Jurkat, Clone E6-1 (cell line): ENCODE measurements around the gene TMEM47. TPM values are rescaled to one million over a fixed set of nuclear protein-coding genes. Genes with fewer than 3 reads are reported as not detected.
A peak's percentile ranks its signal among the peaks of the same experiment; 100 is the strongest.

Source experiments
- DNase-seq: peaks from one replicate; pipeline ENCODE4 v3.0.0-alpha.2; 2011; ENCODE audit warnings: low read depth, low spot score
- H3K4me3 ChIP-seq: 2 replicates; pipeline ENCODE4 v1.5.1; 2011; ENCODE audit warnings: mild to moderate bottlenecking, low read length, control low read depth, moderate library complexity
- polyA plus RNA-seq: library from polyadenylated mRNA; unstranded; fragments of >200 nt; gene quantifications from one replicate; pipeline ENCODE4 v1.2.1, GENCODE V29; 2012; ENCODE audit warnings: missing spikeins; ENCODE audit not compliant: insufficient read length, insufficient read depth

Gene TMEM47
- polyA plus RNA-seq, result not detected

GRCh38 chrX:34656842-34657725 is at the start of gene TMEM47:
TMEM47 (minus strand) TSS chrX:34657285; CDS start chrX:34657029, 256 bp downstream.
- H3K4me3 ChIP-seq, result no peak within 1 kb of the TSS
- DNase-seq, result no peak

GRCh38 chrX:34687095-34687494 is 30.0 kb upstream of the TMEM47 start:
- H3K4me3 ChIP-seq, result no peak overlapping the region
- DNase-seq, result no peak

GRCh38 chrX:34659575-34659974 is 2.5 kb upstream of the TMEM47 start:
- no peak overlapping the region for H3K4me3 ChIP-seq
- DNase-seq, result no peak

- no peak overlapping the region for H3K4me3 ChIP-seq
These were observed 1.2 kb upstream of the TMEM47 start for GRCh38 chrX:34658326-34658725.

GRCh38 chrX:34657726-34658070 is 613 bp upstream of the TMEM47 start:
- H3K4me3 ChIP-seq, result no peak overlapping the region
- DNase-seq, result no peak

More at GRCh38 chrX:34658326-34658725, 1.2 kb upstream of the TMEM47 start:
- no peak for DNase-seq

- DNase-seq, result no peak
These were observed 631 bp downstream of the TMEM47 start for GRCh38 chrX:34656467-34656841.

GRCh38 chrX:34655501-34656455 is 1.3 kb downstream of the TMEM47 start:
- H3K4me3 ChIP-seq, result no peak overlapping the region

More at GRCh38 chrX:34656467-34656841, 631 bp downstream of the TMEM47 start:
- H3K4me3 ChIP-seq, result no peak overlapping the region

GRCh38 chrX:34654696-34655490 is 2.2 kb downstream of the TMEM47 start:
- no peak for DNase-seq
- H3K4me3 ChIP-seq, result no peak overlapping the region

More at GRCh38 chrX:34655501-34656455, 1.3 kb downstream of the TMEM47 start:
- DNase-seq, result no peak

- no peak overlapping the region for H3K4me3 ChIP-seq
- no peak for DNase-seq
These were observed 3.3 kb downstream of the TMEM47 start for GRCh38 chrX:34653811-34654210.

- H3K4me3 ChIP-seq, result no peak overlapping the region
- no peak for DNase-seq
These were observed 14.2 kb downstream of the TMEM47 start for GRCh38 chrX:34642849-34643248.

- no peak overlapping the region for H3K4me3 ChIP-seq
- peak; percentile 2 for DNase-seq
These were observed 19.0 kb downstream of the TMEM47 start for GRCh38 chrX:34638116-34638515.

- DNase-seq, result no peak
- H3K4me3 ChIP-seq, result no peak overlapping the region
These were observed 22.7 kb downstream of the TMEM47 start for GRCh38 chrX:34634349-34634748.

- no peak overlapping the region for H3K4me3 ChIP-seq
- no peak for DNase-seq
These were observed 24.7 kb downstream of the TMEM47 start for GRCh38 chrX:34632384-34632783.

- no peak overlapping the region for H3K4me3 ChIP-seq
- DNase-seq, result no peak
These were observed 25.4 kb downstream of the TMEM47 start for GRCh38 chrX:34631479-34632220.

GRCh38 chrX:34629572-34629971 is 27.5 kb downstream of the TMEM47 start:
- no peak overlapping the region for H3K4me3 ChIP-seq
- DNase-seq, result no peak

GRCh38 chrX:34624416-34624815 is 32.7 kb downstream of the TMEM47 start:
- H3K4me3 ChIP-seq, result no peak overlapping the region
- DNase-seq, result no peak

- DNase-seq, result no peak
- no peak overlapping the region for H3K4me3 ChIP-seq
These were observed 37.2 kb downstream of the TMEM47 start for GRCh38 chrX:34619920-34620319.

GRCh38 chrX:34612036-34612435 is 45.0 kb downstream of the TMEM47 start:
- DNase-seq, result no peak
- H3K4me3 ChIP-seq, result no peak overlapping the region
